NCI-H1092 (cell line): ENCODE results near the gene TFDP2.
"Not testable (repeated sequence)": the region's sequence is repeated elsewhere in the genome, so short reads cannot be mapped to it uniquely, and the experiment has no call there.

ENCODE experiments used
- DNase-seq: peaks from one replicate; lab custom pipeline; 2025; lab: John Stamatoyannopoulos, UW

The TFDP2 gene

GRCh38 chr3:142127941-142128658 is 21.2 kb downstream of the TFDP2 start:
- DNase-seq, result no peak

- DNase-seq, result no peak
Measured at GRCh38 chr3:142124243-142124642, 25.1 kb downstream of the TFDP2 start.

DNA sequence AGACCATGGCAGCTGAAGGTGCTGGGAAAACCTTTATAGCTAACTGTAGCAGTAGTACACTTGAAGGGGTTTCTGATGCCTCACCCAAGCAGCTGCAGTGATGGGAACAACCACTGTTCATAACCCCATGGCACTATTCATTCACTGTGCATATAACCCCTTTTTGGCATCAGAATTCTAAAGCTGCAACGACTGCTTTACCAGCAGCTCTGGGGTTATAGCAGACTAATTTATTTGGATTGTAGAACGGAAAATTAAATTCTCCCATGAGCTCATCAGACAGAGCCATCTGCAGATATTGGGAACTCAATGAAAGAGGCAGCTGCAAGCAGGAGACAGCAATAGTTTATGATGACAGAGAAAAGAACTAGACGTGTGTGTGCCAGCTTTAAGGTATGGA is 28.6 kb downstream of the TFDP2 start:
- DNase-seq, result peak; percentile 10

- no peak for DNase-seq
Measured at GRCh38 chr3:142118911-142119310, 30.4 kb downstream of the TFDP2 start.

GRCh38 chr3:142117056-142117851 is 32.1 kb downstream of the TFDP2 start:
- no peak for DNase-seq

GRCh38 chr3:142115867-142116668 is 33.3 kb downstream of the TFDP2 start:
- no peak for DNase-seq

DNA sequence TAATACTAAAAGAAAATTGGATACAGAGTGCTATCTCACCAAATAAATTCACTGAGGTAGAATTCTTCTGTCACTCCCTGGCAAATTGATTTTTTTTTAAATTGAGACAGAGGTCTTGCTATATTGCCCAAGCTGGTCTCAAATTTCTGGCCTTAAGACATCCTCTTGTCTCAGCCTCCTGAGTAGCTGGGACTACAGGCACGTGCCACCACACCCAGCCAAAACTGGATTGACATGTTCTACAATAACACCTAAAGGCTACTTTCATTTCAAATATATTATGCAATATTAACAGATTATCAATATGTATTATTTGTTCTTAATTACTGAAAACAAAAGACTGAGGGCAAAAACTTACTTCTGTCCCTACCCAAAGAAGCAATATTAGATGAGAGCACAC is 36.7 kb downstream of the TFDP2 start:
- DNase-seq, result no peak

GRCh38 chr3:142106548-142106947 is 42.8 kb downstream of the TFDP2 start:
- DNase-seq, result no peak

DNA sequence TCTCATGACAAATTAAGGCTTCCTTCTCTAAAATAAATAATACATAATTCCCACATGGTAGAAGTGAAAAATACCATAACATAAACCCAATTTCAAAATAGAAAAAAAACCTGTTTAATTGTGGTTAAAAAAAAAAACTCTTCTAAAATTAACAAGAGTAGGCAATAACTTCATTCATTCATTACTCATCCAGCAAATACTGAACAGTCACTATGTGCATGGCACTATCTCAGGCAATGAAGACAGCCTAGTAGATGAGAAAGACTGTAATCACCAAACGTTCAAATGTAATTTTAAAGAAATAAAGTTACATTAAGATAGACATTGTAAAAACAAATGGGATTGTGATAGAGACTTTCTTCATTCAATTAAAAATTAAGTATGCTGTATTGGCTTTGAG is 43.4 kb downstream of the TFDP2 start:
- DNase-seq, result no peak

- no peak for DNase-seq
Measured at GRCh38 chr3:142104763-142105162, 44.6 kb downstream of the TFDP2 start.

DNA sequence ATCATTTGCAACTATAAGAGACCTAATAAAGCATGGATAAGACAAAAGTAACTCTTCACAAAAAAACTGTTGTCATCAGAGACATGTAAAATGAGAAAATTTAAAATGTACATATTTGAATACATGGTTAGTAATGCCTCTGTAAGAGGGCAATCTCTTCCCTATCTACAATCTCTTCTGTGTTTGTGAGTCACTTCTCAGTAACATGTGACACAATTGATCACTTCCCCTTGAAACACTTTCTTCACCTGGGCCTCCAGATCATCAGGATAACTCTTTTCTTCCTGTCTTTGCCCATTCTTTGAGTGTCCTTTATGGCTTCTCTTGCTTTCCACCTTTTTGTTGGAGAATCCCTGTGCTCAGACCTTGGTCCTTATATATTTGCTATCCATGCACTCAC is 50.4 kb downstream of the TFDP2 start:
- DNase-seq, result no peak

DNA sequence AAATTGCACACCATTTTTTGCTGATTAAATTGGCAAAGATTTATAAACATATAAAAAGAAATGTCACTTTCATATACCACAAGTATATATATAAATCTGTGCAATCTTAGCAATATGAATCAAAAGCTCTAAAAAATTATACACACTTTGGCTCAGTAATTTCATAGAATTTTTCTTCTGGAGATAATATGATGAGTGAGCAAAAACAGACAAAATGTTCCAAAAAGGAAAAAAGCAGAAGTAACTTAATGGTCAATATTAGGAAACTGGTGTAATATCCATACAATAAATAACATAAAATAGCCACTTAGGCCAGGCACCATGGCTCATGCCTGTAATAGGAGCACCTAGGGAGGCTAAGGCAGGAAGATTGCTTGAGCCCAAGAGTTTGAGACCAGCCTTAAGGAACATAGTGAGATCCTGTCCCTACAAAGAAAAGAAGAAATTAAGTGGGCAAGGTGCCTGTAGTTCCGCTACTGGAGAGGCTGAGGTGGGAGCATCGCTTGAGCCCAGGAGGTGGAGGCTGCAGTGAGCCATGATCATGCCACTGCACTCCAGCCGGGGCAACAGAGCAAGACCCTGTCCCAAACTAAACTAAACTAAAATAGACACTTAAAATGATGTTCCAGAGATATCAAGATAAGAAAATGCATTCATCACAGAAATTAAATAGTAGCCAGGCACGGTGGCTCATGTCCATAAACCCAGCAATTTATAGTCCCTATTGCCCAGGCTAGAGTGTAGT is 52.1 kb downstream of the TFDP2 start:
- DNase-seq, result no peak

DNA sequence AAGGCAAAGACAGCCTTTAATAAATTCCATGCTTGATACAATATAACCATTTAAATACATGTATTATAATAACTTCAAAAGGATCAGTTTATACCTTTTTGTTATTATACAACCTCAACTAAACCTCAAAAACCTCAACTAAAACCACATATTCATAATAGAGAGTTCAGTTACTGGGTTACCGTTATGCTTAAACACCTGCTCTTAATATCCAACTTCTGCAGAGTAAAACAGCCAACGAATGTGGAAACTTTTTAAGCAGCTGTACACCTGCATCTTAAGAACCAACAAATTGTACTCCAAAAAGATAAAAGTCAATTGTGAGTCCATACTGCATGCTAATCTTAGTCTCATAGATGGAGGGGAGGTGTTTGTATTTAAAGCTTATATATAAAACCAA is 53.5 kb downstream of the TFDP2 start:
- no peak for DNase-seq

DNA sequence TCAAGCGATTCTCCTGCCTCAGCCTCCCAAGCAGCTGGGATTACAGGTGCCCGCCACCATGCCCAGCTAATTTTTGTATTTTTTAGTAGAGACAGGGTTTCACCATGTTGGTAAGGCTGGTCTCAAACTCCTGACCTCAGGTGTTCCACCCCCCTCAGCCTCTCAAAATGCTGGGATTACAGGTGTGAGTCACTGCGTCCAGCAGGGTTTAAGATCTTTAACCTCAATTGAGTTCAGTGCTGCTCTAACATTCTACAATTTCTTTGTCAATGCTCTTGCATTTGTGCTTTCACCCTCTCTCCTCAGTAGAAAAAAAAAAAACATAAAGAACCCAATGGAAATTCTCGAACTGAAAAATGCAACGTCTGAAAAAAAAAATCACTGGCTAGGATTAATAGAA is 60.4 kb downstream of the TFDP2 start:
- DNase-seq, result not testable (repeated sequence)

DNA sequence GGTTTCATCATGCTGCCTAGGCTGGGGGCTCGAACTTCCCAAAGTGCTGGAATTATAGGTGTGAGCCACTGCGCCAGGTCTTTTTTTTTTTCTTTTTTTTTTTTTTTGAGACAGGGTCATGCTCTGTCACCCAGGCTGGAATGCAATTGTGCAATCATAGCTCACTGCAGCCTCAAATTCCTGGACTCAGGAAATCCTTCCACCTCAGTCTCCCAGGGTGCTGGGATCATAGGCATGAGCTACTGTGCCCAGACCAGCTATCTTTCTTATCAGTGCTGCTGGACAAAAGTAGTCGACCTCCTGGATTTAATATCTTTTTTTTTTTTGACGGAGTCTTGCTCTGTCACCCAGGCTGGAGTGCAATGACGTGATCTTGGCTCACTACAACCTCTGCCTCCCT is 60.8 kb downstream of the TFDP2 start:
- DNase-seq, result no peak

- DNase-seq, result no peak
Measured at GRCh38 chr3:142087676-142088075, 61.7 kb downstream of the TFDP2 start.

- no peak for DNase-seq
Measured at GRCh38 chr3:142086581-142087090, 62.7 kb downstream of the TFDP2 start.

GRCh38 chr3:142081178-142081577 is 68.2 kb downstream of the TFDP2 start:
- no peak for DNase-seq

GRCh38 chr3:142077859-142078500 is 71.4 kb downstream of the TFDP2 start:
- DNase-seq, result peak; percentile 37

GRCh38 chr3:142077155-142077858 is 72.0 kb downstream of the TFDP2 start:
- no peak for DNase-seq

DNA sequence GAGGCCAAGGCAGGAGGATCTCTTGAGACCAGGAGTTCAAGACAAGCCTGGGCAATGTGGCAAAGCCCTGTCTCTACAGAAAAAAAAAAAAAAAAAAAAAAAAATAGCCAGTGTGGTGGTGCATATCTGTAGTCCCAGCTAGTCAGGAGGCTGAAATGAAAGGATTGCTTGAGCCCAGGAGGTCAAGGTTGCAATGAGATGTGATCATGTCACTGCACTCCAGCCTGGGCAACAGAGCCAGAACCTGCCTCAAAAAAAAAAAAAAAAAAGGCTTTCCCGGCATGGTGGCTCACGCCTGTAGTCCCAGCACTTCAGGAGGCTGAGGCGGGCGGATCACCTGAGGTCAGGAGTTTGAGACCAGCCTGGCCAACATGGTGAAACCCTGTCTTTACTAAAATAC is 73.7 kb downstream of the TFDP2 start:
- not testable (repeated sequence) for DNase-seq
